ENCODE data around the gene LIPC. TPM values are rescaled to one million over a fixed set of nuclear protein-coding genes. Genes with fewer than 3 reads are reported as not detected.

The LIPC gene
- total and polyA plus RNA-seq, 8 donors, result 0.11 to 1.0 (median 0.60) TPM

- intact Hi-C loops (cut with DNase I), result no loop called here
- Histone ChIP-seq H3K36me3 (no peaks in the 10 kb centered on the region), H3K9me3 (no peaks in the 10 kb centered on the region), H3K27me3 (no peaks in the 10 kb centered on the region), H3K27ac (no peak overlapping the region), H3K4me1 (no peaks in the 10 kb centered on the region), H3K4me3 (no peak overlapping the region)
- no peak for TF ChIP-seq CTCF (IDR thresholded peaks at IDR 0.05)
- no peak for DNase-seq
- ATAC-seq, result no peak
Measured at GRCh38 chr15:58537033-58537432, 105.2 kb downstream of the LIPC start.

GRCh38 chr15:58538225-58538727, 106.5 kb downstream of the LIPC start:
- ATAC-seq (no peak), DNase-seq (no peak)
- Histone ChIP-seq H3K27me3 (no peaks in the 10 kb centered on the region), H3K4me1 (no peaks in the 10 kb centered on the region), H3K27ac (no peak overlapping the region), H3K36me3 (no peaks in the 10 kb centered on the region), H3K4me3 (no peak overlapping the region), H3K9me3 (no peaks in the 10 kb centered on the region)
- no peak for TF ChIP-seq CTCF (IDR thresholded peaks at IDR 0.05)
- intact Hi-C loops (cut with DNase I), result no loop called here

GRCh38 chr15:58538901-58539300, 107.1 kb downstream of the LIPC start:
- no peaks in the 10 kb centered on the region for H3K36me3 ChIP-seq
- DNase-seq, result no peak
- no peak overlapping the region for H3K27ac ChIP-seq
- no peak for ATAC-seq
- no peak overlapping the region for H3K4me3 ChIP-seq
- H3K9me3 ChIP-seq, result no peaks in the 10 kb centered on the region
- no peak for TF ChIP-seq CTCF (IDR thresholded peaks at IDR 0.05)
- intact Hi-C loops (cut with DNase I), result no loop called here
- H3K27me3 ChIP-seq, result no peaks in the 10 kb centered on the region
- H3K4me1 ChIP-seq, result no peaks in the 10 kb centered on the region

GRCh38 chr15:58539548-58539947, 107.8 kb downstream of the LIPC start:
- no peak for DNase-seq
- Histone ChIP-seq H3K36me3 (no peaks in the 10 kb centered on the region), H3K27ac (no peak overlapping the region), H3K9me3 (no peaks in the 10 kb centered on the region), H3K4me1 (no peaks in the 10 kb centered on the region), H3K4me3 (no peak overlapping the region), H3K27me3 (no peaks in the 10 kb centered on the region)
- ATAC-seq, result no peak
- intact Hi-C loops (cut with DNase I), result no loop called here
- no peak for TF ChIP-seq CTCF (IDR thresholded peaks at IDR 0.05)

- H3K4me1 ChIP-seq, result no peaks in the 10 kb centered on the region
- no peak overlapping the region for H3K4me3 ChIP-seq
- no peaks in the 10 kb centered on the region for H3K27me3 ChIP-seq
- peak in 1 of 4 donors; percentile 63 for DNase-seq
- no peak for TF ChIP-seq CTCF (IDR thresholded peaks at IDR 0.05)
- intact Hi-C loops (cut with DNase I), result no loop called here
- no peaks in the 10 kb centered on the region for H3K36me3 ChIP-seq
- no peak for ATAC-seq
- H3K27ac ChIP-seq, result no peak overlapping the region
- no peaks in the 10 kb centered on the region for H3K9me3 ChIP-seq
Measured at GRCh38 chr15:58541410-58542087, 109.8 kb downstream of the LIPC start.

All from left lung (tissue), 10 donors.